HepG2 (cell line): ENCODE data around the gene STYX. TPM values are rescaled to one million over a fixed set of nuclear protein-coding genes. Genes with fewer than 3 reads are reported as not detected.

Source experiments
- ATM ChIP-seq: fragments of 450-650 bp; IDR thresholded peaks from 2 replicates; pipeline ENCODE4 v1.7.1; 2017; ENCODE audit warnings: mild to moderate bottlenecking, borderline replicate concordance
- GABPB1 ChIP-seq: IDR thresholded peaks from 2 replicates; pipeline ENCODE4 v1.6.1; 2016; ENCODE audit warnings: mild to moderate bottlenecking, missing genetic modification reagents, moderate library complexity, missing compliant biosample characterization
- MAFF ChIP-seq: IDR thresholded peaks from 2 replicates; pipeline ENCODE4 v1.6.1; 2011; ENCODE audit warnings: low read depth, low read length, improper control_type of control experiment
- MEIS2 ChIP-seq: sonication (generic); formaldehyde crosslinking; IDR thresholded peaks from 2 replicates; pipeline ENCODE4 v1.9.0; 2021; ENCODE audit warnings: mild to moderate bottlenecking, missing genetic modification reagents
- NFAT5 ChIP-seq: sonication (generic); formaldehyde crosslinking; IDR thresholded peaks from 2 replicates; pipeline ENCODE4 v1.4.0; 2020; ENCODE audit warnings: missing genetic modification reagents
- NFIC ChIP-seq: IDR thresholded peaks from 2 replicates; pipeline ENCODE4 v1.6.1; 2012; ENCODE audit warnings: mild to moderate bottlenecking, low read length, inconsistent platforms
- SMC3 ChIP-seq: IDR thresholded peaks from 2 replicates; pipeline ENCODE4 v1.6.1; 2011; ENCODE audit warnings: low read length, improper control_type of control experiment
- TBL1XR1 ChIP-seq: fragments of 150-350 bp; IDR thresholded peaks from 2 replicates; pipeline ENCODE4 v1.6.1; 2014; ENCODE audit warnings: borderline replicate concordance, low read length; ENCODE audit not compliant: partially characterized antibody
- TERF1 ChIP-seq: sonication (generic); formaldehyde crosslinking; IDR thresholded peaks from 2 replicates; pipeline ENCODE4 v1.8.0; 2022; ENCODE audit warnings: mild to moderate bottlenecking, missing genetic modification reagents, moderate library complexity
- ZBTB21 ChIP-seq: sonication (generic); formaldehyde crosslinking; IDR thresholded peaks from 2 replicates; pipeline ENCODE4 v1.4.0; 2020; ENCODE audit warnings: missing genetic modification reagents
- ZBTB38 ChIP-seq: sonication (generic); formaldehyde crosslinking; IDR thresholded peaks from 2 replicates; pipeline ENCODE4 v1.5.1; 2020; ENCODE audit warnings: mild to moderate bottlenecking, missing genetic modification reagents
- ZFP41 ChIP-seq: sonication (generic); formaldehyde crosslinking; IDR thresholded peaks from 2 replicates; pipeline ENCODE4 v1.4.0; 2020; ENCODE audit warnings: mild to moderate bottlenecking, missing genetic modification reagents, borderline replicate concordance
- ZNF318 ChIP-seq: sonication (generic); formaldehyde crosslinking; IDR thresholded peaks from 2 replicates; pipeline ENCODE4 v1.4.0; 2020; ENCODE audit warnings: mild to moderate bottlenecking, missing genetic modification reagents
- ZNF839 ChIP-seq: sonication (generic); formaldehyde crosslinking; IDR thresholded peaks from 2 replicates; pipeline ENCODE4 v1.4.0; 2020; ENCODE audit warnings: missing genetic modification reagents, mild to moderate bottlenecking, borderline replicate concordance
- polyA plus RNA-seq, 8 experiments: library from polyadenylated mRNA; depleted of rRNA in 3 of 8; stranded (reverse) in 7 of 8; unstranded in 1 of 8; fragments of >200 nt; fragmentation: Illumina TruSeq in 4 of 8; extraction: Trizol in 4 of 8; gene quantifications; 2 replicates each; pipeline versions ENCODE4 v1.2.1 to v1.2.3, GENCODE V29; 2011 to 2016; ENCODE audit warnings: low read depth in 4 of 8, missing spikeins in 1 of 8, mixed read lengths in 1 of 8; ENCODE audit not compliant: insufficient read depth in 1 of 8
- total RNA-seq, 5 experiments: library from RNA; depleted of rRNA; stranded (reverse); fragments of >200 nt; fragmentation: Illumina TruSeq; extraction: Trizol; gene quantifications; 2 replicates each; pipeline ENCODE4 v1.2.3, GENCODE V29; 2016; ENCODE audit warnings: low read depth in 1 of 5

The STYX gene
- total and polyA plus RNA-seq, 2 of the 13 experiments (the other 11 are each of a cell fraction or from before 2014, with no cell fraction given): 6.6 to 10.9 TPM

- no peak for TF ChIP-seq TERF1 (CRISPR knock-in tag)
- peak; percentile 93 for TF ChIP-seq GABPB1 (CRISPR knock-in tag)
- TF ChIP-seq ZBTB38 (CRISPR knock-in tag): peak; percentile 69; the same call in 1 of the 2 replicates
- peak; percentile 73 for TF ChIP-seq NFIC
- no peak for TF ChIP-seq SMC3
- TF ChIP-seq MEIS2 (CRISPR knock-in tag): no peak
- peak; percentile 30 for TF ChIP-seq ZBTB21 (CRISPR knock-in tag)
- no peak for TF ChIP-seq ATM
- TF ChIP-seq ZNF318 (CRISPR knock-in tag): peak; percentile 77; the same call in 1 of the 2 replicates
- no peak for TF ChIP-seq NFAT5 (CRISPR knock-in tag)
- TF ChIP-seq TBL1XR1: peak; percentile 12
- no peak for TF ChIP-seq MAFF
- no peak for TF ChIP-seq ZFP41 (CRISPR knock-in tag)
- TF ChIP-seq ZNF839: no peak
Measured at GRCh38 chr14:52706724-52707706, 23.0 kb upstream of the STYX start, which contains the start of gene PSMC6 (continued).
